MM.1S (cell line): ENCODE results near the gene GPRC5C.

Experiments
- DNase-seq: peaks from one replicate; pipeline ENCODE4 v3.0.0-alpha.2; 2015
- H2AFZ ChIP-seq: fragments of 300-600 bp; sonication (generic); 2 replicates; pipeline ENCODE4 v1.6.0; 2016; ENCODE audit warnings: antibody characterized with exemption, low read length
- H3F3A ChIP-seq: fragments of 300-600 bp; sonication (generic); 2 replicates; pipeline ENCODE4 v1.6.1; 2016; ENCODE audit warnings: mild to moderate bottlenecking, antibody characterized with exemption, low read length, moderate library complexity, mixed read lengths; ENCODE audit not compliant: insufficient read depth
- H3K27ac ChIP-seq: fragments of 300-600 bp; sonication (generic); 2 replicates; pipeline ENCODE4 v1.5.1; 2016; ENCODE audit warnings: mild to moderate bottlenecking, low read length
- H3K27me3 ChIP-seq: fragments of 300-600 bp; sonication (generic); replicated peaks from 2 replicates; pipeline ENCODE4 v1.6.0; 2016; ENCODE audit warnings: low read length; ENCODE audit not compliant: insufficient read depth
- H3K36me3 ChIP-seq: fragments of 300-600 bp; sonication (generic); replicated peaks from 2 replicates; pipeline ENCODE4 v1.6.1; 2016; ENCODE audit warnings: mild to moderate bottlenecking, low read length, mixed read lengths; ENCODE audit not compliant: insufficient read depth
- H3K4me1 ChIP-seq: fragments of 300-600 bp; sonication (generic); 2 replicates; pipeline ENCODE4 v1.6.1; 2016; ENCODE audit warnings: low read length, mixed read lengths
- H3K4me2 ChIP-seq: fragments of 300-600 bp; sonication (generic); 2 replicates; pipeline ENCODE4 v1.6.0; 2016; ENCODE audit warnings: low read depth, low read length
- H3K4me3 ChIP-seq: fragments of 300-600 bp; sonication (generic); 2 replicates; pipeline ENCODE4 v1.5.1; 2016; ENCODE audit warnings: low read length, mixed read lengths
- H3K79me2 ChIP-seq: fragments of 300-600 bp; sonication (generic); 2 replicates; pipeline ENCODE4 v1.6.1; 2016; ENCODE audit warnings: mixed run types, low read length, mixed read lengths
- H3K9ac ChIP-seq: fragments of 300-600 bp; sonication (generic); 2 replicates; pipeline ENCODE4 v1.6.1; 2016; ENCODE audit warnings: low read length, mixed read lengths
- H3K9me2 ChIP-seq: fragments of 300-600 bp; sonication (generic); replicated peaks from 2 replicates; pipeline ENCODE4 v1.6.1; 2016; ENCODE audit warnings: mild to moderate bottlenecking, low read length, mixed read lengths; ENCODE audit not compliant: insufficient read depth
- H3K9me3 ChIP-seq: fragments of 300-600 bp; sonication (generic); replicated peaks from 2 replicates; pipeline ENCODE4 v1.6.1; 2016; ENCODE audit warnings: mild to moderate bottlenecking, low read length, mixed read lengths; ENCODE audit not compliant: insufficient read depth
- H4K20me1 ChIP-seq: fragments of 300-600 bp; sonication (generic); 2 replicates; pipeline ENCODE4 v1.6.1; 2016; ENCODE audit warnings: mild to moderate bottlenecking, low read length, moderate library complexity, mixed read lengths; ENCODE audit not compliant: insufficient read depth
- EZH2 ChIP-seq: fragments of 300-600 bp; sonication (generic); optimal IDR thresholded peaks from 2 replicates; pipeline ENCODE3; 2017; ENCODE audit warnings: low read depth, mild to moderate bottlenecking, antibody characterized with exemption, low read length, mixed read lengths
- EZH2phosphoT487 ChIP-seq: fragments of 300-600 bp; sonication (generic); IDR thresholded peaks from 2 replicates; pipeline ENCODE4 v1.6.1; 2018; ENCODE audit warnings: antibody characterized with exemption, low read length
- TF ChIP-seq, protein P1 (sequence below): fragments of 300-600 bp; sonication (generic); IDR thresholded peaks from 2 replicates; pipeline ENCODE4 v1.5.1; 2016; ENCODE audit warnings: antibody characterized with exemption, low read length, mixed read lengths

The GPRC5C gene

GRCh38 chr17:74461611-74462010 is 29.7 kb downstream of the GPRC5C start:
- Histone ChIP-seq H3K9me3 (no peaks in the 10 kb centered on the region), H2AFZ (no peak overlapping the region), H3K9me2 (no peaks in the 10 kb centered on the region), H4K20me1 (no peaks in the 10 kb centered on the region), H3K27me3 (peaks cover 3% of the 10 kb centered on the region; the same call in 1 of the 2 replicates), H3K27ac (no peak overlapping the region), H3F3A (peaks cover 11% of the 10 kb centered on the region; the same call in 1 of the 2 replicates), H3K36me3 (no peaks in the 10 kb centered on the region), H3K9ac (no peak overlapping the region), H3K4me3 (no peak overlapping the region), H3K4me1 (peaks cover 37% of the 10 kb centered on the region), H3K4me2 (no peak overlapping the region), H3K79me2 (0 out of 2 replicates have a peak, but pooled peaks cover under 1% of the 10 kb centered on the region)
- TF ChIP-seq, protein P1, sequence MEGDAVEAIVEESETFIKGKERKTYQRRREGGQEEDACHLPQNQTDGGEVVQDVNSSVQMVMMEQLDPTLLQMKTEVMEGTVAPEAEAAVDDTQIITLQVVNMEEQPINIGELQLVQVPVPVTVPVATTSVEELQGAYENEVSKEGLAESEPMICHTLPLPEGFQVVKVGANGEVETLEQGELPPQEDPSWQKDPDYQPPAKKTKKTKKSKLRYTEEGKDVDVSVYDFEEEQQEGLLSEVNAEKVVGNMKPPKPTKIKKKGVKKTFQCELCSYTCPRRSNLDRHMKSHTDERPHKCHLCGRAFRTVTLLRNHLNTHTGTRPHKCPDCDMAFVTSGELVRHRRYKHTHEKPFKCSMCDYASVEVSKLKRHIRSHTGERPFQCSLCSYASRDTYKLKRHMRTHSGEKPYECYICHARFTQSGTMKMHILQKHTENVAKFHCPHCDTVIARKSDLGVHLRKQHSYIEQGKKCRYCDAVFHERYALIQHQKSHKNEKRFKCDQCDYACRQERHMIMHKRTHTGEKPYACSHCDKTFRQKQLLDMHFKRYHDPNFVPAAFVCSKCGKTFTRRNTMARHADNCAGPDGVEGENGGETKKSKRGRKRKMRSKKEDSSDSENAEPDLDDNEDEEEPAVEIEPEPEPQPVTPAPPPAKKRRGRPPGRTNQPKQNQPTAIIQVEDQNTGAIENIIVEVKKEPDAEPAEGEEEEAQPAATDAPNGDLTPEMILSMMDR = no peak
- TF ChIP-seq EZH2phosphoT487 = no peak
- TF ChIP-seq EZH2 = no peak
- no peak for DNase-seq

DNA sequence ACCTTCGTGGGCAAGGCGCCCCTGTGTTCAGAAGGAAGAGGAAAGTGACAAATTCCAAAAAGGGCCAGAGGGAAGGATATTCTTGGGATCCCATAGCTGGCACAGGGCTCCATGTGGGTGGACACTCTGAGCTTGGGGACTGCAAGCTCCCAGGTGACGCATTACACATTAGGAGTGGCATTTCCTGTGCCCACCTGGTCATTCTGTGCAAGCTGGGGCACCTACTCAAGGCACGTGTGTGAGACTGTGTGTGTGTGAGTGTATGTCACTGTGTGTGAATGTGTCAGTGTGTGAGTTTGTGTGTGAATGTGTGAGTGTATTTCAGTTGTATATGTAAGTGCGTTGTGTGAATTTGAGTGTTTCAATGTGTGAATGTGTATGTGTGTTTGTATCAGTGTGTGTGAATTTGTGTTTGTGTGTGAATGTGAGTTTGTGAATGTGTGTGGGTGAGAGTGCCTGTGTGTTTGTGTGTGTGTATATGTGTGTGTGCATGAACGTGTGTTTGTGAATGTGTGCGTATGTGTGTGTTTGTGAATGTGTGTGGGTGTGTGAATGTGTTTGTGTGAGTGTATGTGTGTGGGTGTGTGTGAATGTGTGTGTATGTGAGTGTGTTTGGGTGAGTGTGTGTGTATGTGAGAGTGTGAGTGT is 33.0 kb downstream of the GPRC5C start:
- Histone ChIP-seq H2AFZ (no peak overlapping the region), H3K4me2 (no peak overlapping the region), H3F3A (peaks cover 18% of the 10 kb centered on the region), H3K27me3 (0 out of 2 replicates have a peak, but pooled peaks cover 3% of the 10 kb centered on the region), H3K36me3 (no peaks in the 10 kb centered on the region), H3K79me2 (peaks cover 16% of the 10 kb centered on the region), H3K4me3 (no peak overlapping the region), H3K9me2 (no peaks in the 10 kb centered on the region), H3K9me3 (no peaks in the 10 kb centered on the region), H3K4me1 (peaks cover 37% of the 10 kb centered on the region), H4K20me1 (no peaks in the 10 kb centered on the region), H3K27ac (no peak overlapping the region), H3K9ac (no peak overlapping the region)
- DNase-seq = no peak
- TF ChIP-seq, protein P1 = no peak
- TF ChIP-seq EZH2phosphoT487 = no peak
- no peak for TF ChIP-seq EZH2

DNA sequence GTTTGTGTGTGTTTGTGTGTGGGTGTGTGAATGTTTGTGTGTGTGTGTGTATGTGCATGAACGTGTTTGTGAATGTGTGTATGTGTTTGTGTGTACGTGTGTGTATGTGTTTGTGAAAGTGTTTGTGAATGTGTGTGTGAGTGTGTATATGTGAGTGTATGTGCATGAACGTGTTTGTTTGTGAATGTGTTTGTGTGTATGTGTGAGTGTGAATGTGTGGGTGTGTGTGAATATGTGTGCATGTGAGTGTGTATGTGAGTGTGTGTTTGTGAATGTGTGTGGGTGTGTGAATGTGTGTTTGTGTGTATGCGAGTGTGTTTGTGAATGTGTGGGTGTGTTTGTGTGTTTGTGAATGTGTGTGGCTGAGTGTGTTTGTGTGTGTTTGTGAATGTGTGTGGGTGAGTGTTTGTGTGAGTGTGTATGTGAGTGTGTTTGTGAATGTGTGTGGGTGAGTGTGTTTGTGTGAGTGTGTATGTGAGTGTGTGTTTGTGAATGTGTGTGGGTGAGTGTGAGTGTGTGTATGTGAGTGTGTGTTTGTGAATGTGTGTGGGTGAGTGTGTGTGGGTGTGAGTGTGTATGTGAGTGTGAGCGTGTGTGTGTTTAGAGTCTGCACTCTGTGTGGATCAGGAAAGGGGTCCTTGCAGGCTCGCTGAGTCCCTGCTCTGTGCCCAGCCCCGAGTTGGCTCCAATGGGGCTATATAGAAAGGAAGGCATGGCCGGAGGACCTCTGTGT is 33.7 kb downstream of the GPRC5C start:
- Histone ChIP-seq H3K9ac (peak overlapping the region; percentile 33; the same call in 1 of the 2 replicates), H2AFZ (peak overlapping the region; percentile 47; the same call in 1 of the 2 replicates), H3K79me2 (peaks cover 19% of the 10 kb centered on the region), H3F3A (peaks cover 18% of the 10 kb centered on the region), H3K4me2 (peak overlapping the region; percentile 68), H3K36me3 (no peaks in the 10 kb centered on the region), H4K20me1 (no peaks in the 10 kb centered on the region), H3K9me3 (no peaks in the 10 kb centered on the region), H3K4me1 (peaks cover 37% of the 10 kb centered on the region), H3K27me3 (no peaks in the 10 kb centered on the region), H3K27ac (peak overlapping the region; percentile 42; the same call in 1 of the 2 replicates), H3K4me3 (peak overlapping the region; percentile 64), H3K9me2 (no peaks in the 10 kb centered on the region)
- DNase-seq = no peak
- TF ChIP-seq EZH2phosphoT487 = no peak
- TF ChIP-seq, protein P1 = no peak
- TF ChIP-seq EZH2 = no peak
